ENCODE results near the gene SBK1. TPM values are rescaled to one million over a fixed set of nuclear protein-coding genes. Genes with fewer than 3 reads are reported as not detected.

The SBK1 gene
- total RNA-seq, 4 donors from 2014 or later = 0.35 to 2.5 (median 1.3) TPM

- DNase-seq = no peak
- Histone ChIP-seq H3K4me3 (no peak overlapping the region), H3K9me3 (no peaks in the 10 kb centered on the region), H3K4me1 (peaks cover 0 to 7% (median 0%) of the 10 kb centered on the region in 4 donors), H3K27me3 (no peaks in the 10 kb centered on the region), H3K36me3 (no peaks in the 10 kb centered on the region), H3K27ac (no peak overlapping the region)
- TF ChIP-seq CTCF (IDR thresholded peaks at IDR 0.05) = no peak
- no peak for TF ChIP-seq POLR2A (IDR thresholded peaks at IDR 0.05)
Measured at GRCh38 chr16:28312327-28312726, 20.0 kb downstream of the SBK1 start.

- Histone ChIP-seq H3K4me1 (peaks cover 0 to 7% (median 0%) of the 10 kb centered on the region in 4 donors), H3K9me3 (no peaks in the 10 kb centered on the region), H3K4me3 (no peak overlapping the region), H3K36me3 (no peaks in the 10 kb centered on the region), H3K27ac (no peak overlapping the region), H3K27me3 (no peaks in the 10 kb centered on the region)
- TF ChIP-seq POLR2A (IDR thresholded peaks at IDR 0.05) = no peak
- no peak for TF ChIP-seq CTCF (IDR thresholded peaks at IDR 0.05)
- DNase-seq = no peak
Measured at GRCh38 chr16:28313587-28313986, 21.3 kb downstream of the SBK1 start.

GRCh38 chr16:28316054-28316453, 23.7 kb downstream of the SBK1 start:
- no peaks in the 10 kb centered on the region for H3K27me3 ChIP-seq

GRCh38 chr16:28317040-28317880, 24.9 kb downstream of the SBK1 start:
- no peaks in the 10 kb centered on the region for H3K9me3 ChIP-seq
- H3K4me1 ChIP-seq = no peaks in the 10 kb centered on the region
- H3K36me3 ChIP-seq = no peaks in the 10 kb centered on the region
- H3K27me3 ChIP-seq = no peaks in the 10 kb centered on the region
- H3K4me3 ChIP-seq = no peak overlapping the region
- no peak for TF ChIP-seq POLR2A (IDR thresholded peaks at IDR 0.05)
- peak; percentile 48 to 89 (median 73) for TF ChIP-seq CTCF (IDR thresholded peaks at IDR 0.05)
- H3K27ac ChIP-seq = no peak overlapping the region
- peak; percentile 60 to 79 (median 73) for DNase-seq

More at GRCh38 chr16:28316054-28316453, 23.7 kb downstream of the SBK1 start:
- Histone ChIP-seq H3K4me1 (no peaks in the 10 kb centered on the region), H3K9me3 (no peaks in the 10 kb centered on the region), H3K27ac (no peak overlapping the region), H3K4me3 (no peak overlapping the region), H3K36me3 (no peaks in the 10 kb centered on the region)
- TF ChIP-seq CTCF (IDR thresholded peaks at IDR 0.05) (no peak), POLR2A (IDR thresholded peaks at IDR 0.05) (no peak)
- DNase-seq = no peak

GRCh38 chr16:28318042-28318744, 25.9 kb downstream of the SBK1 start:
- H3K27me3 ChIP-seq = no peaks in the 10 kb centered on the region
- DNase-seq = no peak
- TF ChIP-seq POLR2A (IDR thresholded peaks at IDR 0.05) = no peak
- no peak for TF ChIP-seq CTCF (IDR thresholded peaks at IDR 0.05)
- no peaks in the 10 kb centered on the region for H3K4me1 ChIP-seq
- H3K4me3 ChIP-seq = no peak overlapping the region
- no peaks in the 10 kb centered on the region for H3K36me3 ChIP-seq
- H3K27ac ChIP-seq = no peak overlapping the region
- H3K9me3 ChIP-seq = no peaks in the 10 kb centered on the region
